ENCODE data around the gene DYNC1H1. TPM values are rescaled to one million over a fixed set of nuclear protein-coding genes. Genes with fewer than 3 reads are reported as not detected.
A peak's percentile ranks its signal among the peaks of the same experiment; 100 is the strongest.

Gene DYNC1H1
- total RNA-seq, 4 donors from 2014 or later = 608 to 897 (median 728) TPM

- H3K4me3 ChIP-seq = no peak overlapping the region
- DNase-seq (ENCODE audit: extremely low spot score) = no peak
- intact Hi-C loops (cut with DNase I) = no loop called here
- H3K36me3 ChIP-seq = peaks cover 0 to 44% (median 32%) of the 10 kb centered on the region in 4 donors
- H3K4me1 ChIP-seq = peaks cover 32 to 53% (median 53%) of the 10 kb centered on the region in 4 donors
- H3K27me3 ChIP-seq = no peaks in the 10 kb centered on the region
- H3K9me3 ChIP-seq = no peaks in the 10 kb centered on the region
- TF ChIP-seq POLR2AphosphoS5 (IDR thresholded peaks at IDR 0.05) (no peak), CTCF (IDR thresholded peaks at IDR 0.05) (no peak), EP300 (IDR thresholded peaks at IDR 0.05) (no peak), POLR2A (IDR thresholded peaks at IDR 0.05; ENCODE audit: low read depth) (no peak)
- peak overlapping the region in 1 of 4 donors; percentile 23 for H3K27ac ChIP-seq (replicated peaks in 1 of 4)
- 69% methylated on average over 7 of the region's 7 CpGs for WGBS
These were observed 10.9 kb downstream of the DYNC1H1 start for GRCh38 chr14:101975231-101975630.

- Histone ChIP-seq H3K27ac (replicated peaks in 1 of 4) (peak overlapping the region; percentile 8 to 84 (median 31)), H3K4me3 (no peak overlapping the region), H3K4me1 (peaks cover 21 to 50% (median 48%) of the 10 kb centered on the region in 4 donors), H3K27me3 (no peaks in the 10 kb centered on the region), H3K36me3 (peaks cover 8 to 67% (median 53%) of the 10 kb centered on the region in 4 donors), H3K9me3 (no peaks in the 10 kb centered on the region)
- no peak for TF ChIP-seq CTCF (IDR thresholded peaks at IDR 0.05)
- TF ChIP-seq POLR2A (IDR thresholded peaks at IDR 0.05; ENCODE audit: low read depth) = no peak
- TF ChIP-seq EP300 (IDR thresholded peaks at IDR 0.05) = no peak
- TF ChIP-seq POLR2AphosphoS5 (IDR thresholded peaks at IDR 0.05) = no peak
- 67% methylated on average over 6 of the region's 6 CpGs for WGBS
- no peak for DNase-seq (ENCODE audit: extremely low spot score)
- intact Hi-C loops (cut with DNase I) = no loop called here
These were observed 13.1 kb downstream of the DYNC1H1 start for GRCh38 chr14:101977311-101978071.

- 84% methylated on average over 6 of the region's 6 CpGs for WGBS
- no peak overlapping the region for H3K4me3 ChIP-seq
- no peaks in the 10 kb centered on the region for H3K9me3 ChIP-seq
- intact Hi-C loops (cut with DNase I) = no loop called here
- H3K27me3 ChIP-seq = no peaks in the 10 kb centered on the region
- DNase-seq (ENCODE audit: extremely low spot score) = no peak
- H3K36me3 ChIP-seq = peaks cover 24 to 87% (median 74%) of the 10 kb centered on the region in 4 donors
- peaks cover 6 to 32% (median 28%) of the 10 kb centered on the region in 4 donors for H3K4me1 ChIP-seq
- peak overlapping the region; percentile 72 to 86 (median 82) for H3K27ac ChIP-seq (replicated peaks in 1 of 4)
- no peak for TF ChIP-seq CTCF (IDR thresholded peaks at IDR 0.05)
- TF ChIP-seq POLR2AphosphoS5 (IDR thresholded peaks at IDR 0.05) = no peak
- no peak for TF ChIP-seq EP300 (IDR thresholded peaks at IDR 0.05)
- TF ChIP-seq POLR2A (IDR thresholded peaks at IDR 0.05; ENCODE audit: low read depth) = no peak
These were observed 15.3 kb downstream of the DYNC1H1 start for GRCh38 chr14:101979666-101980065.

- TF ChIP-seq POLR2A (IDR thresholded peaks at IDR 0.05; ENCODE audit: low read depth) (no peak), EP300 (IDR thresholded peaks at IDR 0.05) (no peak), CTCF (IDR thresholded peaks at IDR 0.05) (no peak), POLR2AphosphoS5 (IDR thresholded peaks at IDR 0.05) (no peak)
- intact Hi-C loops (cut with DNase I) = no loop called here
- H3K4me3 ChIP-seq = no peak overlapping the region
- peak overlapping the region; percentile 72 to 86 (median 82) for H3K27ac ChIP-seq (replicated peaks in 1 of 4)
- H3K27me3 ChIP-seq = no peaks in the 10 kb centered on the region
- H3K9me3 ChIP-seq = no peaks in the 10 kb centered on the region
- peaks cover 30 to 92% (median 79%) of the 10 kb centered on the region in 4 donors for H3K36me3 ChIP-seq
- DNase-seq (ENCODE audit: extremely low spot score) = no peak
- H3K4me1 ChIP-seq = peaks cover 6 to 27% (median 22%) of the 10 kb centered on the region in 4 donors
- 83% methylated on average over 10 of the region's 10 CpGs for WGBS
These were observed 15.9 kb downstream of the DYNC1H1 start for GRCh38 chr14:101980251-101980650.

Data from esophagus muscularis mucosa (tissue), 4 donors.